Measurements from ENCODE around the gene CHMP3. TPM values are rescaled to one million over a fixed set of nuclear protein-coding genes. Genes with fewer than 3 reads are reported as not detected.

CHMP3 gene
- total and polyA plus RNA-seq, 3 donors from 2014 or later: 64.6 to 163 (median 89.4) TPM

DNA sequence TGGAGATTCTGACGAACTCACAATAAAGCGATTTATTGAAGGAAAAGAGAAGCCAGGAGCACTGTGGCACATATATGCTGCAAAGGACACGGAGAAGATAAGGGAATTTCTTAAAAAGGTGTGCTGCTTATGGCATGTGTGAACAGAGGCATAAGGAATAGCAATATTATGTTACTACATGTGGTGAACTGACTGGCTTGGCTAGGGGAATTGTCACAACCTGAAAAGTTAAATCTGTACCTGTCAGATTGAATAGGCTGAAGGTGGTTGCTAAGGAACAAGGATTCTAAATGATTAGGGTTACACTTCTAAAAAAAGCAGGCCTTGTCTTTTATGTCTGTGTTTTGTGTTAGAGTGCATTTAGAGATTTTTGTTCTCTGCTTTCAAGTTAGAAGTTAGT lies 73.7 kb downstream of the CHMP3 start:
- no peak overlapping the region for H3K4me3 ChIP-seq
- 95 to 96% methylated on average over 3 of the region's 3 CpGs for WGBS, 2 donors
- intact Hi-C loops (cut with DNase I; ENCODE audit: low total_unique reads): no loop called here
- H3K9me3 ChIP-seq: no peaks in the 10 kb centered on the region
- no peak for TF ChIP-seq POLR2A (IDR thresholded peaks at IDR 0.05)
- TF ChIP-seq, protein P1, sequence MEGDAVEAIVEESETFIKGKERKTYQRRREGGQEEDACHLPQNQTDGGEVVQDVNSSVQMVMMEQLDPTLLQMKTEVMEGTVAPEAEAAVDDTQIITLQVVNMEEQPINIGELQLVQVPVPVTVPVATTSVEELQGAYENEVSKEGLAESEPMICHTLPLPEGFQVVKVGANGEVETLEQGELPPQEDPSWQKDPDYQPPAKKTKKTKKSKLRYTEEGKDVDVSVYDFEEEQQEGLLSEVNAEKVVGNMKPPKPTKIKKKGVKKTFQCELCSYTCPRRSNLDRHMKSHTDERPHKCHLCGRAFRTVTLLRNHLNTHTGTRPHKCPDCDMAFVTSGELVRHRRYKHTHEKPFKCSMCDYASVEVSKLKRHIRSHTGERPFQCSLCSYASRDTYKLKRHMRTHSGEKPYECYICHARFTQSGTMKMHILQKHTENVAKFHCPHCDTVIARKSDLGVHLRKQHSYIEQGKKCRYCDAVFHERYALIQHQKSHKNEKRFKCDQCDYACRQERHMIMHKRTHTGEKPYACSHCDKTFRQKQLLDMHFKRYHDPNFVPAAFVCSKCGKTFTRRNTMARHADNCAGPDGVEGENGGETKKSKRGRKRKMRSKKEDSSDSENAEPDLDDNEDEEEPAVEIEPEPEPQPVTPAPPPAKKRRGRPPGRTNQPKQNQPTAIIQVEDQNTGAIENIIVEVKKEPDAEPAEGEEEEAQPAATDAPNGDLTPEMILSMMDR (IDR thresholded peaks at IDR 0.05): no peak
- H3K4me1 ChIP-seq: no peaks in the 10 kb centered on the region
- DNase-seq: no peak
- no peaks in the 10 kb centered on the region for H3K27me3 ChIP-seq
- no peaks in the 10 kb centered on the region for H3K36me3 ChIP-seq (ENCODE audit: low read depth, missing control alignments)
- no peak overlapping the region for H3K27ac ChIP-seq

DNA sequence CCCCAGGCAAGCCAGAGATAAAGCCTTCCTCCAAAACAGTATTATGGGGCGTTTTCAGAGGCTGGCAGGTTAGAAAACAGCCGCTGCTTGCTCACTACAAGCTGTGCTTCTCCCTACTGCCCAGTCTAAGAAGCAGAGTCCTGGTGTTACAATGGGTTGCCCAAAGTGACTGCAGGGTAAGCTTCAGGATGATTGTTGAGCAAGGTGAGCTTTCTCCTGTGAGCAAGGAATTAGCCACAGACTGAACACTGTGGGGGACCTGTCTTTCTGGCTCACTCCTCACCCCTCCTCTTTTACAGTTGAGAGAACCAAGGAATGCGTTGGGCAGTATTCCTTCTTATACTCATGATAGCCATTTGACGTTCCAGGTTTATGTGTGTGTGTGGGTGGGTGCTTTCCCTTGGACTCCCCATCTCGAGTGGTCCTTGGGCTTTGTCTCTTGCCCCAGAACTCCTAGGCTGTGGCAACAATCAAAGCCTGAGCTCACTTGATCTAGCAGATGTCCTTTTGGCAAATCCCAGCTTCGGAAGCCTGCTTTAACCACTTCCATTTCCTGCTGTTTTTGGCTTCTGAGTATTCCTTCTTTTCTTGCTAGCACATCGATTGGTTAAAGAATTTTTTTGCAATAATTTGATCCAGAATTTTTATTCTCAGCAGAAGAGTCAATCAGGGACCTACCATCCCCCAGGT lies 74.5 kb downstream of the CHMP3 start:
- H3K4me3 ChIP-seq: no peak overlapping the region
- no peak for TF ChIP-seq POLR2A (IDR thresholded peaks at IDR 0.05)
- TF ChIP-seq, protein P1 (IDR thresholded peaks at IDR 0.05): no peak
- no peaks in the 10 kb centered on the region for H3K27me3 ChIP-seq
- DNase-seq: no peak
- no peak overlapping the region for H3K27ac ChIP-seq
- intact Hi-C loops (cut with DNase I; ENCODE audit: low total_unique reads): no loop called here
- H3K4me1 ChIP-seq: no peaks in the 10 kb centered on the region
- H3K36me3 ChIP-seq (ENCODE audit: low read depth, missing control alignments): no peaks in the 10 kb centered on the region
- no peaks in the 10 kb centered on the region for H3K9me3 ChIP-seq
- 82 to 90% methylated on average over 7 of the region's 7 CpGs for WGBS, 2 donors

DNA sequence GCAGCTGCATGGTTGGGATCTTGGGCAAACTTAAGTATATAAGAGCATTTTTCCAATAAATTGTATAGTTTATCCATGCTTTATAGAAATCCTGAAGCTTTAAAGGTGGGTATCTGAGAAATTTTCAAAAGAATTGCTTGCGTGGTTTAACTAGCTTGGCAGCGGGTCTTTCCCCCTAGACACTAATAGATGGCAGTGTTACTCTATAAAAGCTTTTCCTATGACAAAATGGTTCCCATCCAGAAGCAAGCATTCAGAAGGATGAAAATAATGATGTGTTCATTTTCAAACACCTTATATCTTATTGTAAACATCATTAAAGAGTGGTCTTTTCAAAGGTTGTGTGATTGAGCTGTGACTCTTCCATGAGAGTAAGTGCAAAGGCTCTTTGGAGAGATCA lies 76.2 kb downstream of the CHMP3 start:
- Histone ChIP-seq H3K4me1 (peaks cover 8% of the 10 kb centered on the region), H3K9me3 (no peaks in the 10 kb centered on the region), H3K4me3 (no peak overlapping the region), H3K36me3 (ENCODE audit: low read depth, missing control alignments) (no peaks in the 10 kb centered on the region), H3K27ac (no peak overlapping the region), H3K27me3 (no peaks in the 10 kb centered on the region)
- no peak for DNase-seq
- intact Hi-C loops (cut with DNase I; ENCODE audit: low total_unique reads): no loop called here
- TF ChIP-seq, protein P1 (IDR thresholded peaks at IDR 0.05): no peak
- TF ChIP-seq POLR2A (IDR thresholded peaks at IDR 0.05): no peak
- WGBS, 2 donors: 93 to 94% methylated on average over 2 of the region's 2 CpGs

DNA sequence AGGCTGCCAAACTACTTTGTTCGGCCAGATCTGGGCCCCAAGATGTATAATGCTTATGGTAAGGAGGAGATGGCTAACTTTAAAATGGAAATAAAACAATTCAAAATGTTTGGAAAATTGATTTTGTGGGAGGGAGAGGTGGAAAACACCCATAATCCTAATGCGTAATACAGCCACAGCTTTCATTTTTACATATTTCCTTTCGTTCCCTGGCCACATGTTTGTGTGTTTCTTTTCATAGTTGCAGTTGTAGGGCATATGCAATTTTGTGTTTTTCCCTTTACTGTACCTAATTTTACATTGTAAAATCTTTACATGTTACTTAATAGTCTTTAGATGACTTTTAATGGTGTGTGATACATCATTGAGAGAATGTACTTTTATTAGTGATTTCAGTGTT lies 77.4 kb downstream of the CHMP3 start:
- Histone ChIP-seq H3K27ac (no peak overlapping the region), H3K9me3 (no peaks in the 10 kb centered on the region), H3K4me3 (no peak overlapping the region), H3K27me3 (no peaks in the 10 kb centered on the region), H3K36me3 (ENCODE audit: low read depth, missing control alignments) (no peaks in the 10 kb centered on the region), H3K4me1 (peaks cover 18% of the 10 kb centered on the region)
- WGBS, 2 donors: 88 to 95% methylated on average over 3 of the region's 3 CpGs
- intact Hi-C loops (cut with DNase I; ENCODE audit: low total_unique reads): no loop called here
- TF ChIP-seq, protein P1 (IDR thresholded peaks at IDR 0.05): no peak
- TF ChIP-seq POLR2A (IDR thresholded peaks at IDR 0.05): no peak
- no peak for DNase-seq

DNA sequence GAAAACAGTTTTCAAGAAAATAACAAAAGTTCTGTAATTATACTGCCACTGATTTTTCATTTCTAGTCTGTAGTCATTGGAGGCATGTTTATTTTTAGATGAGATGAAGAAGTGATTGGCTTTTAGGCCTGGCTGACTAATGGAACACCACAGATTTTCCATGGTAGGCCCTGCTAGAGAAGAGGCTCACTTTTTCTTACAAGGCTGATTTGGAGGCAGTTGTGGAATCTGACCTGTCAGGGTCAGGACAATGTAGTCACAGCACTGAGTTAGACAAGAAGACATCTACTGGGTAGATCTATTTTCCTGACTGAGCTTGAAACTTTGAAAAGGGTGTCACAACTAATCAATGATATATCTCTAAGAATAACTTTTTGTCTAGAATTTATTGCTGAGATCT lies 78.1 kb downstream of the CHMP3 start:
- no peak overlapping the region for H3K27ac ChIP-seq
- no peaks in the 10 kb centered on the region for H3K36me3 ChIP-seq (ENCODE audit: low read depth, missing control alignments)
- TF ChIP-seq, protein P1 (IDR thresholded peaks at IDR 0.05): no peak
- TF ChIP-seq POLR2A (IDR thresholded peaks at IDR 0.05): no peak
- no peak overlapping the region for H3K4me3 ChIP-seq
- H3K4me1 ChIP-seq: peaks cover 23% of the 10 kb centered on the region
- intact Hi-C loops (cut with DNase I; ENCODE audit: low total_unique reads): no loop called here
- no peak for DNase-seq
- no peaks in the 10 kb centered on the region for H3K27me3 ChIP-seq
- no peaks in the 10 kb centered on the region for H3K9me3 ChIP-seq

Data from testis (tissue), 3 donors.